ENCODE results near the gene USP36.
"Not testable (repeated sequence)": the region's sequence is repeated elsewhere in the genome, so short reads cannot be mapped to it uniquely, and the experiment has no call there.

USP36 gene

DNA sequence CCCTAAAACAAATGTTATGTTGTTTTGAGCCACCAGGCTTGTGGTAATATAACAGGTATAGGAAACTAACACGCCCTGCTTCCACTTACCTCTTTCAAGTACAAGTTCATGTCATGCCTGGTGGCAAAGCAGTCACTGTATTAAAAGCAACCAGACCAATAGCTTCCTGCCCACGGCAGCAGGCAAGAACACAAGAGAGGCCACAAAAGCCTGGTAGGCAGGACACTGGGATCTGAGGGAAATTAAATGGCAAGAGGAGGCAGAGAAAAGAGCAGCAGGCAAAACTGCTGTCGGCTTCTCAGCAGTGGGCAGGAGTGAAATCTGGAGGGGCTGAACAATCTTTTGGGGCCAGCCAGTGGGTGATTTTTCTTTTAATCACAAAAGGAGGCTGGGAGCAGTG lies 60.8 kb downstream of the USP36 start:
- H3K36me3 ChIP-seq (ENCODE audit: control insufficient read depth, insufficient read depth, low read length): no peaks in the 10 kb centered on the region
- no peak overlapping the region for H3K9ac ChIP-seq (ENCODE audit: low read length)
- H3K4me3 ChIP-seq (ENCODE audit: low read length): peak overlapping the region; percentile 38
- no peak overlapping the region for H3K27ac ChIP-seq (ENCODE audit: low read depth, low read length)
- H3K27me3 ChIP-seq (ENCODE audit: control insufficient read depth, insufficient read depth, low read length): no peaks in the 10 kb centered on the region
- H3K4me1 ChIP-seq (ENCODE audit: control insufficient read depth, insufficient read depth, low read length): peaks cover 3% of the 10 kb centered on the region

DNA sequence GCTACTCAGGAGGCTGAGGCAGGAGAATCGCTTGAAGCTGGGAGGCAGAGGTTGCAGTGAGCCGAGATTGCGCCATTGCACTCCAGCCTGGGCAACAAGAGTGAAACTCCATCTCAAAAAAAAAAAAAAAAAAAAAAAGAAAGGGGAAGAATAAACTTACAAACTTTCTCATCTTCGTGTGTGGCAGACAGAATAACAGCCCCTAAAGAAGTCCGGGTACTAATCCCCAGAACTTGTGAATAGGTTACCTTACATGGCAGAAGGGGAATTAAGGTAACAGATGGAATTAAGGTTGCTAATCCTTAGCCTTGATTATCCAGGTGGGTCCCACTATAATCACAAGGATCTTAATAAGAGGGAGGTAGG lies 61.3 kb downstream of the USP36 start:
- peak overlapping the region; percentile 25 for H3K4me3 ChIP-seq (ENCODE audit: low read length)
- H3K4me1 ChIP-seq (ENCODE audit: control insufficient read depth, insufficient read depth, low read length); H3K27ac ChIP-seq (ENCODE audit: low read depth, low read length); H3K36me3 ChIP-seq (ENCODE audit: control insufficient read depth, insufficient read depth, low read length); H3K27me3 ChIP-seq (ENCODE audit: control insufficient read depth, insufficient read depth, low read length); H3K9ac ChIP-seq (ENCODE audit: low read length): not testable (repeated sequence)

DNA sequence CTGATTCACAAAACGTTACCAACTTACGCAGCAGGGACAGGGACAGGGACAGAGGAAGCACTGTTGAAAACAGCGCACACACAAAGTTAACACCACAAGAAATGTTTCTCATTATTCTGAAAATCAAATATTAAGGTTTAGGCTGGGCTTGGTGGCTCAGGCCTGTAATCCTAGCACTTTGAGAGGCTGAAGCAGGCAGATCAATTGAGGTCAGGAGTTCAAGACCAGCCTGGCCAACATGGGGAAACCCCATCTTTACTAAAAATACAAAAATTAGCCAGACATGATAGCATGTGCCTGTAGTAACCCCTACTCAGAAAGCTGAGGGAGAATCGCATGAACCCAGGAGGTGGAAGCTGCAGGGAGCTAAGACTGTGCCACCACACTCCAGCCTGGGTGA lies 62.7 kb downstream of the USP36 start:
- no peaks in the 10 kb centered on the region for H3K36me3 ChIP-seq (ENCODE audit: control insufficient read depth, insufficient read depth, low read length)
- H3K27ac ChIP-seq (ENCODE audit: low read depth, low read length): no peak overlapping the region
- no peaks in the 10 kb centered on the region for H3K27me3 ChIP-seq (ENCODE audit: control insufficient read depth, insufficient read depth, low read length)
- no peak overlapping the region for H3K9ac ChIP-seq (ENCODE audit: low read length)
- no peak overlapping the region for H3K4me3 ChIP-seq (ENCODE audit: low read length)
- peaks cover 3% of the 10 kb centered on the region for H3K4me1 ChIP-seq (ENCODE audit: control insufficient read depth, insufficient read depth, low read length)

DNA sequence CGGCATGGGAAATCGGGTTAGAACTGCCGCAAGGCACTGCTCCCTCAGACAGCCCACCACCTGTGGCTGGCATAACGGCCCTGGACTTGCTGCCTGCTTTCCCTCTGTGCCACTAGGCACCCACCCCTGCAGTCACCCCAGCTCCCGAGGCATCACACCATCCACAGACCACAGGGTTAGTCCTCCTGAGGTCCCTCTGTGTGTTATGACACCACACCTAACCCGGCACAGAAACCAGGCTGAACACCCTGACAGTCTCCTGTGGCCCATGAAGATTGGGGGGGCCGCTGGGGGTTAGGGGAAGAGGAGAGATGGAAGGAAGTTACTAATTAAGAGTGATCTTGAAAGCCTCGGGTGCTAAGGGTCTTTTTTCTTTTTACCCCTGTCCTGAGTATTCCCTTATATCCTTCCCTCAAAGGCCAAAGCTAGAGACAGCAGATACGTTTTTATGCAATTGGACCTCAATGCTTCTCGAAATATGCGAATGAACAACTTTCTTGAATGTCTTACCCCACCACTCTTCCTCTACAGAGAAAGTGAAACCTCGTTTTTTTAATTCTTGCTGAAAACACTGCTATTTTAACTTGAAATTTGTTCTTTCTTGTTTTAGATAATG lies 65.5 kb downstream of the USP36 start:
- no peak overlapping the region for H3K9ac ChIP-seq (ENCODE audit: low read length)
- peaks cover 3% of the 10 kb centered on the region for H3K4me1 ChIP-seq (ENCODE audit: control insufficient read depth, insufficient read depth, low read length)
- peak overlapping the region; percentile 33 for H3K4me3 ChIP-seq (ENCODE audit: low read length)
- H3K27me3 ChIP-seq (ENCODE audit: control insufficient read depth, insufficient read depth, low read length): no peaks in the 10 kb centered on the region
- no peak overlapping the region for H3K27ac ChIP-seq (ENCODE audit: low read depth, low read length)
- H3K36me3 ChIP-seq (ENCODE audit: control insufficient read depth, insufficient read depth, low read length): no peaks in the 10 kb centered on the region

DNA sequence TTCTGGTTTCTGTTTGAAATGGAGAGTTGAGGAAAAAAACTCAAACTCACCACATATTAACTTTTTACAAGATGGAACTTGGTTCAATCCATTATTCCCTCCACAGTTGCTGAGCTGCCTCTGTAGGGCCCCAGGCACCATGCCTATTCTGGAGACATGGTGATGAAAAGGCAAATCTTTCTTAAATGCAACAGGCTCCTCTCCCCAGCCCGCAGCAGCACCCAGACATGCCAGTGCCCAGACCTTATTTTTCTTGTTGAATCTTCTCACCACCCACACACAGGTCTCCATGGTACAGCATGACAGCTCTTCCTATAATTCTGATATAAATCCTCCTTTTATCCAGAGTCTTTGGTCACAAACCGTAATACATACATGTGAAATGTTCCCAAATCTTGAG lies 66.2 kb downstream of the USP36 start:
- H3K27me3 ChIP-seq (ENCODE audit: control insufficient read depth, insufficient read depth, low read length): no peaks in the 10 kb centered on the region
- H3K27ac ChIP-seq (ENCODE audit: low read depth, low read length): no peak overlapping the region
- H3K9ac ChIP-seq (ENCODE audit: low read length): no peak overlapping the region
- no peaks in the 10 kb centered on the region for H3K36me3 ChIP-seq (ENCODE audit: control insufficient read depth, insufficient read depth, low read length)
- no peaks in the 10 kb centered on the region for H3K4me1 ChIP-seq (ENCODE audit: control insufficient read depth, insufficient read depth, low read length)
- no peak overlapping the region for H3K4me3 ChIP-seq (ENCODE audit: low read length)

DNA sequence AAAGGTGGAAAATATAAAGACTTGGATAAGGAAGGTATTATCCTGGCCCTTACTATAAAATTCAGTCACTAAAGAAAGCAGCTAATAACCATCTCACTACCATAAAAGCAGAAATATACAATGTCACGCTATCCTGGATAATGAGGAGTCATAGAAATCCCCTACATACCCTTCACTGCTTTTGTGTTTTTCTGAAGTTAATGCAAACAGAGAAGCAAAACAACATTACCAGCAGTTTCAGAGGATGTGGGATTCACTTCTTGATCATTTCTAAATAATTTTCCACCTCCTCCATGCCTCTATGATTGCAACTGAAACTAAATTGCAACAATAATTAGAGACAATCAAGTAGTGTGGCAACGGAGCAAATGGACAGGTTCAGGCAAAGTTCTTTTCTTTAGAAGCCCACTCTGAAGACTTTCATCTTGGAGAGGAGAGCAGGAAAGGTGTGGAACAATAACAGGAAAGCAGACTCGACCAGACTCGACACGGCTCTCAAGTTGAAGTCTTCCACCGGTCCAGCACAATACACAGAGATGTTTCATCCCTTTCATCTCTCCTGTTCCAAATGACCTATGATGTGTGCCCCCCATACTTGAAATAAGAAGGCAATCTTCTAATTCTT lies 68.7 kb downstream of the USP36 start:
- no peaks in the 10 kb centered on the region for H3K27me3 ChIP-seq (ENCODE audit: control insufficient read depth, insufficient read depth, low read length)
- H3K27ac ChIP-seq (ENCODE audit: low read depth, low read length): no peak overlapping the region
- H3K4me3 ChIP-seq (ENCODE audit: low read length): no peak overlapping the region
- no peaks in the 10 kb centered on the region for H3K4me1 ChIP-seq (ENCODE audit: control insufficient read depth, insufficient read depth, low read length)
- H3K36me3 ChIP-seq (ENCODE audit: control insufficient read depth, insufficient read depth, low read length): no peaks in the 10 kb centered on the region
- no peak overlapping the region for H3K9ac ChIP-seq (ENCODE audit: low read length)

DNA sequence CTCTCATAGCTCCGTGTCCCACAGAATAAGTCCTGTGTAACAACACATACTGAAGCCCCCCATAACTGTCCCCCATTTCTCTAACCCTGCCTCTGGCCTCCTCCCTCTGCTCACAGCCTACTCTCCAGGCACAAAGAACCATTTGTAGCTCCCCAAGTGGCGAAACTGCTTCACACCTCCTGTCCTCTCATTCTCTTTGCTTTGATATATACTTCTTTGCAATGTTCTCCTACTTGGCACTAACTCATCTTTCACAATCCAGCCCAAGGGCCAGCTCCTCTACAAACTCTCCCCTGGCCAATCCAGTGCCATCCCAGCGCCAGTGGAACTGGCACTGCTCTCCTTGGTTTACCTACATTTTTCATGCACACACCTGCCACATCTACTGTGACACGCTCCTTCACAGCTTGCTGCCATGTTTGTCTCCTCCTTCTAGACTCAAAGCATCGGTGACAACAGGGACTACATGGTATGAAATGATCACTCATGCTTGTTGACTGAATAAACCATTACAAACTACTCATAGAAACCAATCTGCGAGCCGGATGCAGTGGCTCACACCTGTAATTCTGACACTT lies 71.3 kb downstream of the USP36 start:
- Histone ChIP-seq H3K9ac (ENCODE audit: low read length) (no peak overlapping the region), H3K4me1 (ENCODE audit: control insufficient read depth, insufficient read depth, low read length) (peaks cover 2% of the 10 kb centered on the region), H3K27me3 (ENCODE audit: control insufficient read depth, insufficient read depth, low read length) (no peaks in the 10 kb centered on the region), H3K4me3 (ENCODE audit: low read length) (no peak overlapping the region), H3K27ac (ENCODE audit: low read depth, low read length) (no peak overlapping the region), H3K36me3 (ENCODE audit: control insufficient read depth, insufficient read depth, low read length) (no peaks in the 10 kb centered on the region)

DNA sequence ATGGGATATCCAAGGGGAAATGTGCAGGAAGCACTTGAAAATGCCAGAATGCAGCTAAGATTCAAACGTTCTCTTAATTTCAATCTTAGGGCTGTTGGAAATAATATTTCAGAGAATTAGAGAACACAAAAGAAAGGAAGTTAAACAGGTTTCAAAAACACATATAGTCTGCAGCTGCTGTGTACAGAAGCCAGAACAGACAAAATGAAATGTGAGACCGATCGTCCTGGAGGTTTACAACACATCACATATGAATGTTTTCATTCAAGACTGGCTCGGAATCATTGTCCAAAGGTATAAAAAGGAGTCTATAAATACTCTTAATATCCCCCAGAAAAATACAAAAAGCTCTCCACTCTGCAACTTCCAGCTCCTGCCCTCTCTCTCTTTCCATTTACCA lies 72.8 kb downstream of the USP36 start:
- H3K4me1 ChIP-seq (ENCODE audit: control insufficient read depth, insufficient read depth, low read length): peaks cover 2% of the 10 kb centered on the region
- no peaks in the 10 kb centered on the region for H3K27me3 ChIP-seq (ENCODE audit: control insufficient read depth, insufficient read depth, low read length)
- no peak overlapping the region for H3K4me3 ChIP-seq (ENCODE audit: low read length)
- H3K27ac ChIP-seq (ENCODE audit: low read depth, low read length): no peak overlapping the region
- no peaks in the 10 kb centered on the region for H3K36me3 ChIP-seq (ENCODE audit: control insufficient read depth, insufficient read depth, low read length)
- H3K9ac ChIP-seq (ENCODE audit: low read length): no peak overlapping the region

DNA sequence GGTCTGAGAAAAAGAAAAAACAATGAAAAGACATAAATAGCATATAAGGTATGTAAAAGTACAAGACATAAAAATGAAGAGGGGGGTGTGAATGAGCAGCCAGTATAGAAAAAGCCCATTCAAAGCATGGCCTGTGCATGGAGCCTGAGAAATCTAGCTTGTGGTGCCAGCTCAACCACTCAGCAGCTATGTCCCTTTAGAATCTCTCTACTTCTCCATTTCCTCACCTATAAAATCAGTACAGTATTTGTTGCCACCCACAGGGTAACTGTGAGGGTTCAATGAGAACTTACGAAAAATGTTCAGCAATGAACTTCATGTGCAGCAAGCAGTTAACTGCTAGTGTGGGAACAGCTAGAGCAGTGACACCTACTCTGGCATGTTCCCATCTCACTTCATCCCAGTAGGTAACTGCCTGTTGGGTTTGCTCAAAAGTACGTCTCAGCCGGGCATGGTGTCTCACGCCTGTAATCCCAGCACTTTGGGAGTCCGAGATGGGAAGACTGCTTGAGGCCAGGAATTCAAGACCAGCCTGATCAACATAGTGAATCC lies 73.8 kb downstream of the USP36 start:
- H3K27me3 ChIP-seq (ENCODE audit: control insufficient read depth, insufficient read depth, low read length): no peaks in the 10 kb centered on the region
- H3K36me3 ChIP-seq (ENCODE audit: control insufficient read depth, insufficient read depth, low read length): no peaks in the 10 kb centered on the region
- H3K4me1 ChIP-seq (ENCODE audit: control insufficient read depth, insufficient read depth, low read length): peaks cover 2% of the 10 kb centered on the region
- no peak overlapping the region for H3K4me3 ChIP-seq (ENCODE audit: low read length)
- no peak overlapping the region for H3K27ac ChIP-seq (ENCODE audit: low read depth, low read length)
- no peak overlapping the region for H3K9ac ChIP-seq (ENCODE audit: low read length)

DNA sequence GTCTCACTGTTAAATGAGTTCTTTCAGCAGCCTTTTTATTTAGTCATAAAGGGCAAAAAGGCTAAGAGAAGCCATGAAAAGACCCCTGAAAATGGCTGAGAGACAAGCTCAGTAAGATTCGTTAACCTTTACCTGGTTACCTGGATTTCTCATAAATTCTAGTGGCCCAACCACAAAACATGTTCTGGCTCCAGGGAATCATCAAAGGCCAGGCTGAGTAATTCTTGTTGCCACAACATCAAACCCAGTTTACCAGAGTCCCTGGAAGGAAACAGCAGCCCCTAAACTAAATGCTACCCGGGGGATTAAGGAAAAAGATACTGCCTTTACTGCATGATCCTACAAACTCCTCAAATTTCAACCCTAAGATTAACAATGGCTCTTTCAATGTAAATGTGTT lies 74.4 kb downstream of the USP36 start:
- Histone ChIP-seq H3K36me3 (ENCODE audit: control insufficient read depth, insufficient read depth, low read length) (no peaks in the 10 kb centered on the region), H3K27me3 (ENCODE audit: control insufficient read depth, insufficient read depth, low read length) (no peaks in the 10 kb centered on the region), H3K9ac (ENCODE audit: low read length) (no peak overlapping the region), H3K27ac (ENCODE audit: low read depth, low read length) (no peak overlapping the region), H3K4me1 (ENCODE audit: control insufficient read depth, insufficient read depth, low read length) (peaks cover 2% of the 10 kb centered on the region), H3K4me3 (ENCODE audit: low read length) (no peak overlapping the region)

DNA sequence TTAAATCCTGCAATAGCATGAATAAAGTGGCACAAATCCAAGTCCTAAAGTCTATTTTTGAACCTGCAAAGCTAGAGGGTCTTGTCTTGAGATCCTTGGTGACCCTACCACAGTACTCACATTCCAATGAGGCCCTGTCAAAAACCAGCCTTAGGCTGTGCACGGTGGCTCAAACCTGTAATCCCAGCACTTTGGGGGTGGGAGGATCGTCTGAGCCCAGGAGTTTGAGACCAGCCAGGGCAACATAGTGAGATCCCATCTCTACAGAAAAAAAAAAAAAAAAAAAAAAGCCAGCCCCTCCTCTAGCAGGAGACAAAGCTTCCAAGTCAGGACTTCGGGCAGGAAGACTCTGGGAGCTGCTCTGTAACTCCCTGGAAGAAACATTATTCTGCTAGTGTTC lies 74.8 kb downstream of the USP36 start:
- H3K4me1 ChIP-seq (ENCODE audit: control insufficient read depth, insufficient read depth, low read length): peaks cover 2% of the 10 kb centered on the region
- no peaks in the 10 kb centered on the region for H3K36me3 ChIP-seq (ENCODE audit: control insufficient read depth, insufficient read depth, low read length)
- no peaks in the 10 kb centered on the region for H3K27me3 ChIP-seq (ENCODE audit: control insufficient read depth, insufficient read depth, low read length)
- H3K27ac ChIP-seq (ENCODE audit: low read depth, low read length): no peak overlapping the region
- no peak overlapping the region for H3K9ac ChIP-seq (ENCODE audit: low read length)
- no peak overlapping the region for H3K4me3 ChIP-seq (ENCODE audit: low read length)

DNA sequence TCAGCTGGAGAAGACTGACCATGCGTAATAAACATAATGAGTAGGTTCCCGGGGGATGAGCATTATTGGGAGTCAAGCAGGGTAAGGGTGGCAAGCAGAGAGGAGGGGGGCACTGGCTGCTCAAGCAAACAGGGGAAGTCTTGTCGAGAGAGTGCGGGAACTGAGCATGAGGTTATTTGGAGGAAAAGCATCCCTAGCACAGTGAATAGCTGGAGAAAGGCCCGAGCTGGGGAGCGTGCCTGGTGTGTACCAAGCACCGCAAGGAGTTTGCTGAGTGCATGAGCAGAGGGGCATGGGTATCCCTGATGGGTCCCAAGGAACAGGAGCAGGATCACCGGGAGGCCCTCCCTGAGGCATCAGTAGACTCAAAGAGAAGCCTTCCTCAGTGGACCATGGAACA lies 75.7 kb downstream of the USP36 start:
- H3K4me1 ChIP-seq (ENCODE audit: control insufficient read depth, insufficient read depth, low read length): peaks cover 2% of the 10 kb centered on the region
- H3K4me3 ChIP-seq (ENCODE audit: low read length): no peak overlapping the region
- no peaks in the 10 kb centered on the region for H3K36me3 ChIP-seq (ENCODE audit: control insufficient read depth, insufficient read depth, low read length)
- no peak overlapping the region for H3K27ac ChIP-seq (ENCODE audit: low read depth, low read length)
- no peaks in the 10 kb centered on the region for H3K27me3 ChIP-seq (ENCODE audit: control insufficient read depth, insufficient read depth, low read length)
- no peak overlapping the region for H3K9ac ChIP-seq (ENCODE audit: low read length)

DNA sequence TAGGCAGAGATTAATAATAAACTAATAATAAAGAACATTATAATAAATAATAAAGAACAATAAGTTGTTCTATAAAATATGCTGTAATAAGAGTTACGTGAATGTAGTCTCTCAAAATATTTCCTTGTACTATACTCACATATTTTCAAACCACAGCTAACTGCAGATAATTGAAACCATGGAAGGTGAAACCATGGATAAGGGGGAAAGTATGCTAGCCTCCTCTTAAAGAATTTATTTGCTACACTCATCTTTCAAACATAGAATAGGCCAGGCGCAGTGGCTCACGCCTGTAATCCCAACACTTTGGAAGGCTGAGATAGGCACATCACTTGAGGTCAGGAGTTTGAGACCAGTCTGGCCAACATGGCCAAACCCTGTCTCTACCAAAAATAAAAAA lies 77.1 kb downstream of the USP36 start:
- no peaks in the 10 kb centered on the region for H3K27me3 ChIP-seq (ENCODE audit: control insufficient read depth, insufficient read depth, low read length)
- no peak overlapping the region for H3K4me3 ChIP-seq (ENCODE audit: low read length)
- no peaks in the 10 kb centered on the region for H3K36me3 ChIP-seq (ENCODE audit: control insufficient read depth, insufficient read depth, low read length)
- H3K4me1 ChIP-seq (ENCODE audit: control insufficient read depth, insufficient read depth, low read length): peaks cover 2% of the 10 kb centered on the region
- H3K9ac ChIP-seq (ENCODE audit: low read length): no peak overlapping the region
- no peak overlapping the region for H3K27ac ChIP-seq (ENCODE audit: low read depth, low read length)
